Trophoblast cell (in vitro differentiated cells and primary cell): ENCODE data around the gene AGFG2.
"Not testable (repeated sequence)": the region's sequence is repeated elsewhere in the genome, so short reads cannot be mapped to it uniquely, and the experiment has no call there.

Source experiments
- DNase-seq, 2 donors: peaks; one replicate each; pipeline ENCODE4 v3.0.0-alpha.2; 2016
- H2AFZ ChIP-seq: 2 replicates; pipeline ENCODE4 v1.6.1; 2013; ENCODE audit warnings: low read length, moderate library complexity, mild to moderate bottlenecking; ENCODE audit not compliant: insufficient read depth, poor library complexity
- H2AK5ac ChIP-seq: 2 replicates; pipeline ENCODE4 v1.6.1; 2013; ENCODE audit warnings: mild to moderate bottlenecking, low read length
- H2BK120ac ChIP-seq: 2 replicates; pipeline ENCODE4 v1.6.1; 2013; ENCODE audit warnings: low read length, mild to moderate bottlenecking, moderate library complexity; ENCODE audit not compliant: insufficient read depth, poor library complexity
- H2BK12ac ChIP-seq: 2 replicates; pipeline ENCODE4 v1.6.1; 2013; ENCODE audit warnings: mild to moderate bottlenecking, low read length, moderate library complexity
- H2BK5ac ChIP-seq: 2 replicates; pipeline ENCODE4 v1.6.1; 2013; ENCODE audit warnings: low read length, low read depth, moderate library complexity, mild to moderate bottlenecking; ENCODE audit not compliant: poor library complexity
- H3K14ac ChIP-seq: 2 replicates; pipeline ENCODE4 v1.6.1; 2013; ENCODE audit warnings: mild to moderate bottlenecking, low read length
- H3K18ac ChIP-seq: 2 replicates; pipeline ENCODE4 v1.6.1; 2013; ENCODE audit warnings: mild to moderate bottlenecking, low read length
- H3K23ac ChIP-seq: 2 replicates; pipeline ENCODE4 v1.6.1; 2013; ENCODE audit warnings: low read length
- H3K27ac ChIP-seq: 2 replicates; pipeline ENCODE4 v1.5.1; 2013; ENCODE audit warnings: low read depth, mild to moderate bottlenecking, inconsistent platforms, low read length, moderate library complexity
- H3K27me3 ChIP-seq: 2 replicates; pipeline ENCODE4 v1.6.1; 2013; ENCODE audit warnings: inconsistent platforms, mild to moderate bottlenecking, low read length, moderate library complexity; ENCODE audit not compliant: insufficient read depth
- H3K36me3 ChIP-seq, 2 experiments: 1 replicate in 1 of 2; 2 replicates in 1 of 2; pipeline ENCODE4 v1.6.1; 2013; ENCODE audit warnings: low read length in 2 of 2, mild to moderate bottlenecking in 2 of 2, moderate library complexity in 1 of 2; ENCODE audit not compliant: insufficient read depth in 2 of 2, control insufficient read depth in 1 of 2
- H3K4ac ChIP-seq: 2 replicates; pipeline ENCODE4 v1.6.1; 2013; ENCODE audit warnings: low read depth, mild to moderate bottlenecking, low read length, moderate library complexity
- H3K4me1 ChIP-seq, 2 experiments: 1 replicate in 1 of 2; 2 replicates in 1 of 2; pipeline ENCODE4 v1.6.1; 2013; ENCODE audit warnings: low read length in 2 of 2, mild to moderate bottlenecking in 2 of 2, moderate library complexity in 1 of 2; ENCODE audit not compliant: insufficient read depth in 2 of 2, control insufficient read depth in 1 of 2
- H3K4me2 ChIP-seq: 2 replicates; pipeline ENCODE4 v1.6.1; 2013; ENCODE audit warnings: inconsistent platforms, mild to moderate bottlenecking, low read length, moderate library complexity
- H3K4me3 ChIP-seq: 2 replicates; pipeline ENCODE4 v1.5.1; 2013; ENCODE audit warnings: mild to moderate bottlenecking, low read depth, low read length, inconsistent platforms
- H3K79me1 ChIP-seq: one replicate; pipeline ENCODE4 v1.6.1; 2013; ENCODE audit warnings: low read length
- H3K79me2 ChIP-seq: 2 replicates; pipeline ENCODE4 v1.6.1; 2013; ENCODE audit warnings: low read length, mild to moderate bottlenecking; ENCODE audit not compliant: control insufficient read depth, insufficient read depth, poor library complexity
- H3K9ac ChIP-seq: 2 replicates; pipeline ENCODE4 v1.6.1; 2013; ENCODE audit warnings: mild to moderate bottlenecking, low read length
- H3K9me3 ChIP-seq: 2 replicates; pipeline ENCODE4 v1.6.1; 2013; ENCODE audit warnings: low read depth, mild to moderate bottlenecking, control low read depth, inconsistent platforms, low read length; ENCODE audit not compliant: insufficient read depth
- H4K12ac ChIP-seq: 2 replicates; pipeline ENCODE4 v1.6.1; 2013; ENCODE audit warnings: low read depth, mild to moderate bottlenecking, low read length, moderate library complexity
- H4K8ac ChIP-seq: 2 replicates; pipeline ENCODE4 v1.6.1; 2013; ENCODE audit warnings: low read depth, mild to moderate bottlenecking, low read length, moderate library complexity
- H4K91ac ChIP-seq: one replicate; pipeline ENCODE4 v1.6.1; 2013; ENCODE audit warnings: low read depth, mild to moderate bottlenecking, low read length, moderate library complexity
- WGBS: extraction: QIAGEN DNeasy Blood & Tissue Kit; methylation state at CpG from one replicate; pipeline ENCODE4 v1.1.7; 2013; ENCODE audit warnings: missing lambda C conversion rate; ENCODE audit not compliant: insufficient read length, insufficient coverage; ENCODE audit errors: extremely low coverage; 5-methylcytosine and 5-hydroxymethylcytosine counted together

AGFG2 gene

GRCh38 chr7:100521909-100522593, 17.0 kb upstream of the AGFG2 start:
- H4K8ac ChIP-seq: not testable (repeated sequence)
- no CpG with 5 or more reads among the region's 3 CpGs for WGBS

GRCh38 chr7:100523192-100523591, 15.8 kb upstream of the AGFG2 start:
- not testable (repeated sequence) for H3K36me3 ChIP-seq, H3K4me3 ChIP-seq, H2AK5ac ChIP-seq, H3K4me1 ChIP-seq, H2BK12ac ChIP-seq, H3K4ac ChIP-seq, H4K12ac ChIP-seq, H3K23ac ChIP-seq, H3K14ac ChIP-seq, H3K27ac ChIP-seq, H4K91ac ChIP-seq, H2BK120ac ChIP-seq, H3K18ac ChIP-seq, H2AFZ ChIP-seq, H2BK5ac ChIP-seq, H3K9me3 ChIP-seq, H3K79me2 ChIP-seq, H3K4me2 ChIP-seq, DNase-seq, H3K79me1 ChIP-seq, H4K8ac ChIP-seq, H3K27me3 ChIP-seq, H3K9ac ChIP-seq
- WGBS: no CpG with 5 or more reads among the region's 34 CpGs

More at GRCh38 chr7:100521909-100522593, 17.0 kb upstream of the AGFG2 start:
- not testable (repeated sequence) for DNase-seq, H3K4me3 ChIP-seq, H2BK120ac ChIP-seq, H3K4me1 ChIP-seq, H3K79me2 ChIP-seq, H2AFZ ChIP-seq, H3K14ac ChIP-seq, H3K23ac ChIP-seq, H2BK12ac ChIP-seq, H3K27ac ChIP-seq, H3K27me3 ChIP-seq, H3K4ac ChIP-seq, H4K91ac ChIP-seq, H3K4me2 ChIP-seq, H3K36me3 ChIP-seq, H4K12ac ChIP-seq, H3K79me1 ChIP-seq, H3K9ac ChIP-seq, H3K9me3 ChIP-seq, H2AK5ac ChIP-seq, H3K18ac ChIP-seq, H2BK5ac ChIP-seq

- H3K4me3 ChIP-seq, H4K12ac ChIP-seq, H3K4ac ChIP-seq, H2BK120ac ChIP-seq, H3K27me3 ChIP-seq, H3K4me1 ChIP-seq, H2AFZ ChIP-seq, H2AK5ac ChIP-seq, H3K14ac ChIP-seq, H3K27ac ChIP-seq, H3K36me3 ChIP-seq, H3K4me2 ChIP-seq, DNase-seq, H4K8ac ChIP-seq, H3K18ac ChIP-seq, H2BK5ac ChIP-seq, H4K91ac ChIP-seq, H3K9ac ChIP-seq, H3K79me1 ChIP-seq, H2BK12ac ChIP-seq, H3K9me3 ChIP-seq, H3K79me2 ChIP-seq, H3K23ac ChIP-seq: not testable (repeated sequence)
- no CpG with 5 or more reads among the region's 12 CpGs for WGBS
Observed at GRCh38 chr7:100528108-100528866, 10.7 kb upstream of the AGFG2 start.

DNA sequence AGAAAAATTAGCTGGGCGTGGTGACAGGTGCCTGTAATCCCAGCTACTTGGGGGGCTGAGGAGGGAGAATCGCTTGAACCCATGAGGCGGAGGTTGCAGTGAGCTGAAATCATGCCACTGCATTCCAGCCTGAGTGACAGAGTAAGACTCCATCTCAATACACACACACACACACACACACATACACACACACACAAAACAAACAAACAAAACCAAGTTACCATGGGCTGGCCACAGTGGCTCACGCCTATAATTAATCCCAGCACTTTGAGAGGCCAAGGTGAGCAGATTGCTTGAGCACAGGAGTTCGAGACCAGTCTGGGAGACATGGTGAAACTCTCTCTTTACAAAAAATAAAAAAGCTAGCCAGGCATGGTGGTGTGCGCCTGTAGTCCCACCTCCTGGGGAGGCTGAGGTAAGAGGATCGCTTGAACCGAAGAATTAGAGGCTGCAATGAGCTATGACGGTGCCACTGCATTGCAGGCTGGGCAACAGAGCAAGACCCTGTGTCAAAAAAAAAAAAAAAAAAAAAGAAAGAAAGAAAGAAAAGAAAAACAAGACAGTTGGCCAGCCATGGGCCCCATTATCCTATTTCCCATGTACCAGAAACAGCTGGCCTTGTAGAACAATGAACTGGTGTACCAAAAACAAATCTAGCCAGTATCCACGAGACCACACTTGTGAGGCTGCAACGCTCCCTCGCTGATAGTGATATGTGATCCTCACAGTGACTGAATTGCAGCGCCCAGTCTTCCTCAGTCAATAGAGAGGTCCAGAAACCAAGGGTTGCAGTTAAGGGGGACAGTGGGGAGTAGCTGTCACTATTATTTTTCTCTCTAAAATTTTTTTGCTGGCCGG, 6.6 kb upstream of the AGFG2 start:
- no peak overlapping the region for H3K9ac ChIP-seq
- H3K79me1 ChIP-seq: no peaks in the 10 kb centered on the region
- H3K4me2 ChIP-seq: no peak overlapping the region
- no peak overlapping the region for H4K91ac ChIP-seq
- H4K12ac ChIP-seq: no peak overlapping the region
- H2BK120ac ChIP-seq: no peak overlapping the region
- H3K4me1 ChIP-seq: no peaks in the 10 kb centered on the region
- H3K18ac ChIP-seq: no peak overlapping the region
- no peak overlapping the region for H2AFZ ChIP-seq
- no peaks in the 10 kb centered on the region for H3K9me3 ChIP-seq
- H2BK12ac ChIP-seq: no peak overlapping the region
- H3K27me3 ChIP-seq: no peaks in the 10 kb centered on the region
- no peak overlapping the region for H3K23ac ChIP-seq
- no peak overlapping the region for H4K8ac ChIP-seq
- no peak overlapping the region for H2AK5ac ChIP-seq
- H3K4ac ChIP-seq: no peak overlapping the region
- WGBS: no CpG with 5 or more reads among the region's 14 CpGs
- no peak overlapping the region for H3K4me3 ChIP-seq
- no peaks in the 10 kb centered on the region for H3K36me3 ChIP-seq
- no peak overlapping the region for H3K27ac ChIP-seq
- DNase-seq: no peak
- no peak overlapping the region for H3K14ac ChIP-seq
- H2BK5ac ChIP-seq: no peak overlapping the region
- H3K79me2 ChIP-seq: no peaks in the 10 kb centered on the region
